ENCODE measurements around the gene MVP.
A peak's percentile ranks its signal among the peaks of the same experiment; 100 is the strongest.

Gene MVP

DNA sequence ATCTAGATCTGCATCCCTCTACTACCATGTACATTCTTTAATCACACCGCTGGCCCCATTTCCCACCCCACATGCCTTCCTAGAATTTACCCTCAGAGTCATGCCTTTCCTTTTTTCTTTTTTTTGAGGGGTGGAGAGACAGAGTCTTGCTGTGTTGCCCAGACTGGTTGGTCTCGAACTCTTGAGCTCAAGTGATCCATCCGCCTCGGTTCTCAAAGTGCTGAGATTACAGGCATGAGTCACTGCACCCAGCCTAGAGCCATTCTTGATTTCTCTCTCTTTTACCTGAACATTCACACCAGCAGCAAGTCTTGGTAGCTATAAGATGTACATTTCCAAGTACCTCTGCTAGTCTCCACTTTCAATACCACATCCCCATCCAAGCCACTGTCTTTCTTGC lies 2.2 kb upstream of the MVP start:
- H3K27me3 ChIP-seq (ENCODE audit: low read depth, low read length) = no peaks in the 10 kb centered on the region
- no peak overlapping the region for H2AFZ ChIP-seq (ENCODE audit: low read depth, low read length)
- peaks cover 31% of the 10 kb centered on the region for H3K79me2 ChIP-seq (ENCODE audit: low read length)
- peaks cover 35% of the 10 kb centered on the region for H3K36me3 ChIP-seq (replicated peaks; ENCODE audit: low read depth, low read length)
- H3K9me3 ChIP-seq (ENCODE audit: insufficient read depth, low read length) = no peaks in the 10 kb centered on the region
- H3K4me1 ChIP-seq (ENCODE audit: low read length) = peaks cover 30% of the 10 kb centered on the region
- H3K4me2 ChIP-seq (ENCODE audit: low read length) = no peak overlapping the region
- TF ChIP-seq, protein P1, sequence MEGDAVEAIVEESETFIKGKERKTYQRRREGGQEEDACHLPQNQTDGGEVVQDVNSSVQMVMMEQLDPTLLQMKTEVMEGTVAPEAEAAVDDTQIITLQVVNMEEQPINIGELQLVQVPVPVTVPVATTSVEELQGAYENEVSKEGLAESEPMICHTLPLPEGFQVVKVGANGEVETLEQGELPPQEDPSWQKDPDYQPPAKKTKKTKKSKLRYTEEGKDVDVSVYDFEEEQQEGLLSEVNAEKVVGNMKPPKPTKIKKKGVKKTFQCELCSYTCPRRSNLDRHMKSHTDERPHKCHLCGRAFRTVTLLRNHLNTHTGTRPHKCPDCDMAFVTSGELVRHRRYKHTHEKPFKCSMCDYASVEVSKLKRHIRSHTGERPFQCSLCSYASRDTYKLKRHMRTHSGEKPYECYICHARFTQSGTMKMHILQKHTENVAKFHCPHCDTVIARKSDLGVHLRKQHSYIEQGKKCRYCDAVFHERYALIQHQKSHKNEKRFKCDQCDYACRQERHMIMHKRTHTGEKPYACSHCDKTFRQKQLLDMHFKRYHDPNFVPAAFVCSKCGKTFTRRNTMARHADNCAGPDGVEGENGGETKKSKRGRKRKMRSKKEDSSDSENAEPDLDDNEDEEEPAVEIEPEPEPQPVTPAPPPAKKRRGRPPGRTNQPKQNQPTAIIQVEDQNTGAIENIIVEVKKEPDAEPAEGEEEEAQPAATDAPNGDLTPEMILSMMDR (IDR thresholded peaks at IDR 0.05; ENCODE audit: low read depth, low read length) = no peak
- no peak for TF ChIP-seq EZH2phosphoT487 (IDR thresholded peaks at IDR 0.05; ENCODE audit: low read depth)
- H3K9ac ChIP-seq (ENCODE audit: low read length) = no peak overlapping the region
- no peak overlapping the region for H3K27ac ChIP-seq (ENCODE audit: low read length)
- H4K20me1 ChIP-seq (ENCODE audit: insufficient read depth, low read length) = peaks cover 12% of the 10 kb centered on the region; the same call in 1 of the 2 replicates
- no peak overlapping the region for H3K4me3 ChIP-seq (ENCODE audit: low read length)

DNA sequence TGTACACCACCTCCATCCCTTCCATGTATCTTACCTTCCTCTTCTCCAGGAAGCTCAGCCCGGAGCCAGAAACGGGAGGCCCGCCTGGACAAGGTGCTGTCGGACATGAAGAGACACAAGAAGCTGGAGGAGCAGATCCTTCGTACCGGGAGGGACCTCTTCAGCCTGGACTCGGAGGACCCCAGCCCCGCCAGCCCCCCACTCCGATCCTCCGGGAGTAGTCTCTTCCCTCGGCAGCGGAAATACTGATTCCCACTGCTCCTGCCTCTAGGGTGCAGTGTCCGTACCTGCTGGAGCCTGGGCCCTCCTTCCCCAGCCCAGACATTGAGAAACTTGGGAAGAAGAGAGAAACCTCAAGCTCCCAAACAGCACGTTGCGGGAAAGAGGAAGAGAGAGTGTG lies 756 bp upstream of the MVP start:
- no peak for TF ChIP-seq EZH2phosphoT487 (IDR thresholded peaks at IDR 0.05; ENCODE audit: low read depth)
- H3K4me3 ChIP-seq (ENCODE audit: low read length) = peak overlapping the region; percentile 76; the same call in 1 of the 2 replicates
- H4K20me1 ChIP-seq (ENCODE audit: insufficient read depth, low read length) = peaks cover 12% of the 10 kb centered on the region; the same call in 1 of the 2 replicates
- H3K27me3 ChIP-seq (ENCODE audit: low read depth, low read length) = no peaks in the 10 kb centered on the region
- peak overlapping the region; percentile 51; the same call in 1 of the 2 replicates for H3K27ac ChIP-seq (ENCODE audit: low read length)
- no peak overlapping the region for H3K9ac ChIP-seq (ENCODE audit: low read length)
- H3K36me3 ChIP-seq (replicated peaks; ENCODE audit: low read depth, low read length) = peaks cover 35% of the 10 kb centered on the region
- peak overlapping the region; percentile 83 for H3K4me2 ChIP-seq (ENCODE audit: low read length)
- no peak overlapping the region for H2AFZ ChIP-seq (ENCODE audit: low read depth, low read length)
- H3K79me2 ChIP-seq (ENCODE audit: low read length) = peaks cover 31% of the 10 kb centered on the region
- H3K9me3 ChIP-seq (ENCODE audit: insufficient read depth, low read length) = no peaks in the 10 kb centered on the region
- peaks cover 28% of the 10 kb centered on the region for H3K4me1 ChIP-seq (ENCODE audit: low read length)

DNA sequence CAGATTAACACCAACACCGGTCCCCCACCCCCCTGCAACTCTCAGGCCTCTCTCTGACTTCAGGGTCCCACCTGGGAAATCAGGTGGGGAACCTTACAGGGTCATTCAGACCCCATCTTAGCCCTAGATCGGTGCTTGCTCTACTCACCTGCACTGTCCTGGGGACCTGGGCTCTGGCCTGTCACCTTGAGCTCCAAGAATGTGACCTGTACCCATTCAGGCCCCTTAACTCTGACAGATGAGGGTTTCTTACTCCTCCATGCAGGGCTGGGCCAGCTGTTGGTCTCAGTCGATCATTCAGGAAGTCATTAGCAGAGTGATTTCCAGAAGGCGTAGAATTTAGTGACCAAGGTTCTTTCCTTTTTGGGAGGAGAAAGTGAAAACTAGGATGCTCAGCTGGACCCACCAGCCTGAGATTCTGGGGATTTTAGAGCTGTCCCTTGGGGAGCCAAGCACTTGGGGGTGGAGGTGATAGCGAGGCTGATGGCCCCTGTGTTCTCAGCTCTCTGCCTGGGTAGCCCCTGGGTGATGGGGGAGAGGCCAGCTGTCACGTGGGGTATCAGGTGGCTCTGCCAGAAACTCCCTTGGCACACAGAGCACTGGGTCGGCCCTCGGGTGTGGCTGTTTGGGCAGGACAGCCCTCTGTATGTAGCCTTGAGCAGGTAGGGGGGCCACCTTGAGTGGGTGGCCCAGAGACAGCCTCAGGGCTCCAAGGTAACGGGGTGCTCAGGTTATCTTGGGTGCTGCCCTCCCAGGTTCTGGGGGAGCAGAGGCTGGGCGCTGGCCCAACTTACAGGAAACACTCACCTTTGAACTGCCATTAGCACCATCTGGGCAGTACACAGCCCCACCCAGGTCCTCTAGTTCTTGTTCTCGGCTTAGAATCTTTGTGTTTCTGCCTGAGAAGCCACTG lies 724 bp downstream of the MVP start:
- peak overlapping the region; percentile 49 for H3K9ac ChIP-seq (ENCODE audit: low read length)
- H3K4me1 ChIP-seq (ENCODE audit: low read length) = peaks cover 33% of the 10 kb centered on the region
- H4K20me1 ChIP-seq (ENCODE audit: insufficient read depth, low read length) = peaks cover 12% of the 10 kb centered on the region; the same call in 1 of the 2 replicates
- peaks cover 35% of the 10 kb centered on the region for H3K36me3 ChIP-seq (replicated peaks; ENCODE audit: low read depth, low read length)
- no peak for TF ChIP-seq EZH2phosphoT487 (IDR thresholded peaks at IDR 0.05; ENCODE audit: low read depth)
- TF ChIP-seq, protein P1 (IDR thresholded peaks at IDR 0.05; ENCODE audit: low read depth, low read length) = no peak
- peak overlapping the region; percentile 76 for H3K4me3 ChIP-seq (ENCODE audit: low read length)
- H3K27me3 ChIP-seq (ENCODE audit: low read depth, low read length) = no peaks in the 10 kb centered on the region
- peak overlapping the region; percentile 51 for H3K27ac ChIP-seq (ENCODE audit: low read length)
- H2AFZ ChIP-seq (ENCODE audit: low read depth, low read length) = no peak overlapping the region
- peaks cover 31% of the 10 kb centered on the region for H3K79me2 ChIP-seq (ENCODE audit: low read length)
- peak overlapping the region; percentile 83 for H3K4me2 ChIP-seq (ENCODE audit: low read length)
- no peaks in the 10 kb centered on the region for H3K9me3 ChIP-seq (ENCODE audit: insufficient read depth, low read length)

DNA sequence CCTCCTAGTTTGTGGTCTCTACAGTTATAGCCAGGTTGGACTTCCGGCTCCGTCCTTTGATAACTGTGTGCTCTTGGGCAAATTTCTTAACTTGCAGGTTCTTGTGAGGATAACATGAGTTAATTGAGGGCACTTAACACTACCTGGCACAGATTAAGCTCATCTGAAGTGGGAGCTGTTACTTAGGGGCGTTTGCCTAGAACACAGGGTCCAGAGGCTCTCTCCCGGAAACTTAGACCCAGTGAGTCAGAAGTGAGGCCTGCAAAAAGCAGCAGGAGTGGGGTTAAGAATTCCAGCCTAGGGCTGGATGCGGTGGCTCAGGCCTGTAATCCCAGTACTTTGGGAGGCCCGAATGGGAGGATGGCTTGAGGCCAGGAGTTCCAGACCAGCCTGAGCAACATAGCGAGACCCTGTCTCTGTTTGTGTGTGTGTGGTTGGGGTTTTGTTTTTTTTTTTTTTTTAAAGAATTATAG lies 1.4 kb downstream of the MVP start:
- Histone ChIP-seq H2AFZ (ENCODE audit: low read depth, low read length) (no peak overlapping the region), H3K9me3 (ENCODE audit: insufficient read depth, low read length) (no peaks in the 10 kb centered on the region), H4K20me1 (ENCODE audit: insufficient read depth, low read length) (peaks cover 12% of the 10 kb centered on the region; the same call in 1 of the 2 replicates), H3K4me1 (ENCODE audit: low read length) (peaks cover 33% of the 10 kb centered on the region), H3K4me2 (ENCODE audit: low read length) (no peak overlapping the region), H3K79me2 (ENCODE audit: low read length) (peaks cover 26% of the 10 kb centered on the region), H3K9ac (ENCODE audit: low read length) (no peak overlapping the region), H3K4me3 (ENCODE audit: low read length) (no peak overlapping the region), H3K27ac (ENCODE audit: low read length) (no peak overlapping the region), H3K27me3 (ENCODE audit: low read depth, low read length) (no peaks in the 10 kb centered on the region), H3K36me3 (replicated peaks; ENCODE audit: low read depth, low read length) (peaks cover 35% of the 10 kb centered on the region)
- TF ChIP-seq, protein P1 (IDR thresholded peaks at IDR 0.05; ENCODE audit: low read depth, low read length) = no peak
- TF ChIP-seq EZH2phosphoT487 (IDR thresholded peaks at IDR 0.05; ENCODE audit: low read depth) = no peak
